PC-9 (cell line): ENCODE measurements around the gene CTSG.

ENCODE experiments used
- CTCF ChIP-seq: fragments of 200-600 bp; sonication (generic); conservative IDR thresholded peaks from 2 replicates; pipeline ENCODE4 v1.6.1; 2017; ENCODE audit warnings: mixed run types, antibody characterized with exemption, mild to moderate bottlenecking, moderate library complexity
- EZH2 ChIP-seq: fragments of 200-600 bp; sonication (generic); IDR thresholded peaks from 2 replicates; pipeline ENCODE4 v1.8.0; 2017; ENCODE audit warnings: antibody characterized with exemption, low read depth

- TF ChIP-seq CTCF (no peak), EZH2 (no peak)
Observed at GRCh38 chr14:24607081-24607480, 31.0 kb upstream of the CTSG start.
